SU-DHL-6 (cell line): ENCODE measurements around the gene CLPSL2.

Experiments used
- H2AFZ ChIP-seq: fragments of 200-600 bp; sonication (generic); 2 replicates; pipeline ENCODE4 v1.6.1; 2014; ENCODE audit warnings: low read depth, mild to moderate bottlenecking, moderate library complexity, mixed read lengths, antibody characterized with exemption, low read length; ENCODE audit not compliant: severe bottlenecking
- H3F3A ChIP-seq: fragments of 200-600 bp; shearing (Covaris generic); 2 replicates; pipeline ENCODE4 v1.6.0; 2016; ENCODE audit warnings: antibody characterized with exemption, mild to moderate bottlenecking; ENCODE audit not compliant: insufficient read depth
- H3K27ac ChIP-seq: fragments of 200-600 bp; sonication (generic); 2 replicates; pipeline ENCODE4 v1.5.1; 2016; ENCODE audit warnings: low read depth, mild to moderate bottlenecking, low read length, moderate library complexity, mixed read lengths
- H3K27me3 ChIP-seq: fragments of 200-600 bp; sonication (generic), shearing (Covaris generic); 2 replicates; pipeline ENCODE4 v1.6.0; 2014; ENCODE audit warnings: mild to moderate bottlenecking, low read length
- H3K36me3 ChIP-seq: fragments of 200-600 bp; sonication (generic); 2 replicates; pipeline ENCODE4 v1.6.1; 2014; ENCODE audit warnings: mild to moderate bottlenecking, low read length, mixed read lengths
- H3K4me2 ChIP-seq: fragments of 300-600, 200-600 bp; shearing (Covaris generic), sonication (generic); 2 replicates; pipeline ENCODE4 v1.6.0; 2014; ENCODE audit warnings: low read length, low read depth, mild to moderate bottlenecking; ENCODE audit not compliant: poor library complexity, severe bottlenecking
- H3K4me3 ChIP-seq: fragments of 200-600 bp; sonication (generic); 2 replicates; pipeline ENCODE4 v1.5.1; 2014; ENCODE audit warnings: antibody characterized with exemption, low read length, mild to moderate bottlenecking, mixed read lengths; ENCODE audit not compliant: insufficient read depth, poor library complexity, severe bottlenecking
- H3K79me2 ChIP-seq: fragments of 200-600 bp; sonication (generic); 2 replicates; pipeline ENCODE4 v1.6.1; 2014; ENCODE audit warnings: mild to moderate bottlenecking, low read length, moderate library complexity; ENCODE audit not compliant: insufficient read depth
- H3K9ac ChIP-seq: fragments of 200-600 bp; sonication (generic); 2 replicates; pipeline ENCODE4 v1.7.0; 2014; ENCODE audit warnings: mild to moderate bottlenecking, low read length
- H3K9me2 ChIP-seq: fragments of 200-600 bp; sonication (generic); replicated peaks from 2 replicates; pipeline ENCODE4 v1.6.1; 2014; ENCODE audit warnings: low read length; ENCODE audit not compliant: insufficient read depth
- H3K9me3 ChIP-seq: fragments of 200-600 bp; sonication (generic); 2 replicates; pipeline ENCODE4 v1.6.1; 2014; ENCODE audit warnings: low read length, mixed read lengths; ENCODE audit not compliant: insufficient read depth
- H4K20me1 ChIP-seq: fragments of 200-600 bp; sonication (generic); 2 replicates; pipeline ENCODE4 v1.6.1; 2014; ENCODE audit warnings: low read depth, mild to moderate bottlenecking, antibody characterized with exemption, low read length, moderate library complexity, mixed read lengths
- EZH2phosphoT487 ChIP-seq: fragments of 200-600 bp; sonication (generic), shearing (Covaris generic); conservative IDR thresholded peaks from 2 replicates; pipeline ENCODE4 v1.6.1; 2018; ENCODE audit warnings: mild to moderate bottlenecking, antibody characterized with exemption, low read length, moderate library complexity, mixed read lengths
- TF ChIP-seq, protein P1 (sequence below): fragments of 200-600 bp; sonication (generic); IDR thresholded peaks from one replicate; pipeline ENCODE4 v1.5.1; 2017; ENCODE audit warnings: antibody characterized with exemption, mild to moderate bottlenecking, low read length, moderate library complexity; ENCODE audit not compliant: insufficient read depth, poor library complexity, severe bottlenecking

CLPSL2 gene

DNA sequence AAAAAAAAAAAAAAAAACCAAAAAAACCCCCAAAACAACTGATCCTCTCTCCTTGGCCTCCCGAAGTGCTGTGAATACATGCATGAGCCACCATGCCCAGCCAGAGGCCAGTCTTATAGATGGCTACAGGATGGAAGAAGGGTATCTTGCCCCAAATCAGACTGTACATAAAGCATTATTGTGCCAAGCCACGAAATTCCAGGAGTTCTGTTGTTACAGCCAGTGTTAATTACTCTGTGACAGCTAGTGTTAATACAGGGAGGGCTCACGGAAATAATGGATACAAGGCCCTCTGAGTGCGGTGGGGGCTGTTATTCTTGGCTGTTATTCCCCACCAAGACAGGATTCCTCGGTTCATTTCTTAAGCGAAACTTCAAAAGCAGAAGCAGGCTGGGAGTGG lies 1.4 kb upstream of the CLPSL2 start:
- H3K27me3 ChIP-seq, result no peaks in the 10 kb centered on the region

DNA sequence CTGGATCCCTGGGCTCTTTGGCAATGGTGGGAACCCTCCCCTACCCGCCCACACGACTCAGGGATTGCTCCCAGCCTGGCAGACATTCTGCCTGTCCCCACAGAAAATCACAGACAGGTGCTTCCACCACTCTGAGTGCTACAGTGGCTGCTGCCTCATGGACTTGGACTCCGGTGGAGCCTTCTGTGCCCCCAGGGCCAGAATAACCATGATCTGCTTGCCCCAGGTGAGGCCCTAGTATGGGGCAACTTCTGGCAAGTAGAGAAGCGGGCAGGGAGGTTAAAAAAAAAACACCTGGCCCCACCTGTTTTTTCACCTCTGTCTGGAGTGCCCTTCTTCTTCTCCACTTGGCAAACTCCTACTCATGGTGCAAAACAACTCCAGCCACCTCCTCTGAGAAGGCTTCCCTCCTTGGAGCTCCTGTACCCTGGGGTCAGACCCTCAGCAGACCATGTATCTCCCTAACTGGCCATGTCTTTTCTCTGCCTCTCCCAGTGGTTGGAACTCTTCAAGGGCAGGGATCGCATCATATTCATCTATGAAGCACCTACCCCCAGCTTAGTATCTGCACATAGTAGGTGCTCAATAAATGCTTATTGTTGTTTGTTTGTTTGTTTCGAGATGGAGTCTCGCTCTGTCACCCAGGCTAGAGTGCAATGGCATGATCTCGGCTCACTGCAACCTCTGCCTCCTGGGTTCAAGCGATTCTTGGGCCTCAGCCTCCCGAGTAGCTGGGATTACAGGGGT lies 1.1 kb downstream of the CLPSL2 start:
- H3K4me2 ChIP-seq, result no peak overlapping the region
- H3K36me3 ChIP-seq, result no peaks in the 10 kb centered on the region
- H3K27ac ChIP-seq, result no peak overlapping the region
- no peaks in the 10 kb centered on the region for H4K20me1 ChIP-seq
- no peak overlapping the region for H3K4me3 ChIP-seq
- H3K9ac ChIP-seq, result no peak overlapping the region
- no peaks in the 10 kb centered on the region for H3K9me2 ChIP-seq
- no peaks in the 10 kb centered on the region for H3K79me2 ChIP-seq
- no peak overlapping the region for H2AFZ ChIP-seq
- no peaks in the 10 kb centered on the region for H3K27me3 ChIP-seq
- no peaks in the 10 kb centered on the region for H3F3A ChIP-seq
- TF ChIP-seq EZH2phosphoT487, result no peak
- TF ChIP-seq, protein P1, sequence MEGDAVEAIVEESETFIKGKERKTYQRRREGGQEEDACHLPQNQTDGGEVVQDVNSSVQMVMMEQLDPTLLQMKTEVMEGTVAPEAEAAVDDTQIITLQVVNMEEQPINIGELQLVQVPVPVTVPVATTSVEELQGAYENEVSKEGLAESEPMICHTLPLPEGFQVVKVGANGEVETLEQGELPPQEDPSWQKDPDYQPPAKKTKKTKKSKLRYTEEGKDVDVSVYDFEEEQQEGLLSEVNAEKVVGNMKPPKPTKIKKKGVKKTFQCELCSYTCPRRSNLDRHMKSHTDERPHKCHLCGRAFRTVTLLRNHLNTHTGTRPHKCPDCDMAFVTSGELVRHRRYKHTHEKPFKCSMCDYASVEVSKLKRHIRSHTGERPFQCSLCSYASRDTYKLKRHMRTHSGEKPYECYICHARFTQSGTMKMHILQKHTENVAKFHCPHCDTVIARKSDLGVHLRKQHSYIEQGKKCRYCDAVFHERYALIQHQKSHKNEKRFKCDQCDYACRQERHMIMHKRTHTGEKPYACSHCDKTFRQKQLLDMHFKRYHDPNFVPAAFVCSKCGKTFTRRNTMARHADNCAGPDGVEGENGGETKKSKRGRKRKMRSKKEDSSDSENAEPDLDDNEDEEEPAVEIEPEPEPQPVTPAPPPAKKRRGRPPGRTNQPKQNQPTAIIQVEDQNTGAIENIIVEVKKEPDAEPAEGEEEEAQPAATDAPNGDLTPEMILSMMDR, result no peak
- H3K9me3 ChIP-seq, result no peaks in the 10 kb centered on the region

More for the DNA sequence above, 1.4 kb upstream of the CLPSL2 start:
- Histone ChIP-seq H3K9ac (no peak overlapping the region), H3K36me3 (no peaks in the 10 kb centered on the region), H3K27ac (no peak overlapping the region), H2AFZ (no peak overlapping the region), H3F3A (peaks cover 7% of the 10 kb centered on the region; the same call in 1 of the 2 replicates), H3K4me2 (no peak overlapping the region), H3K9me2 (no peaks in the 10 kb centered on the region), H3K9me3 (no peaks in the 10 kb centered on the region), H3K4me3 (no peak overlapping the region), H3K79me2 (no peaks in the 10 kb centered on the region), H4K20me1 (no peaks in the 10 kb centered on the region)
- TF ChIP-seq EZH2phosphoT487, result no peak
- TF ChIP-seq, protein P1, result no peak

DNA sequence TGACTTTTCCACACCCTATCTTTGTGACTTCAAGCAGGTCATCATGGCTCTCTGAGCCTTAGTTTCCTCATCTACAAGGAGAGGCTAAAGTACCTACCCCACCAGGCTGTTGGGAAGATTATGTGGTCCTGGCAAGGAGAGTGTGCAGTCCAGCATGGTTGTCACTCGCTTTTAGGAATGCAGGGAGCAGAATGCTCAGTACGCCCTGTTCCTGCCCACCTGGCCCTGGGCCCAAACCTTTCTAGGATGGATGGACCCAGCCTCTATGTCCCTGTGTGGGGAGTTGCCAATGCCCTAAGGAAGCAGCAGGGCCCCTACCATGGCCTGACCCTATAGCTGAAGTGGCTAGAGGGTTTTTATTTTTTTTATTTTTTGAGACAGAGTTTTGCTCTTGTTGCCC lies 2.0 kb downstream of the CLPSL2 start:
- Histone ChIP-seq H3K36me3 (no peaks in the 10 kb centered on the region), H3K9me3 (no peaks in the 10 kb centered on the region), H4K20me1 (no peaks in the 10 kb centered on the region), H3K27ac (no peak overlapping the region), H3K79me2 (no peaks in the 10 kb centered on the region), H2AFZ (no peak overlapping the region), H3K4me3 (no peak overlapping the region), H3K9ac (no peak overlapping the region), H3K9me2 (no peaks in the 10 kb centered on the region), H3K27me3 (no peaks in the 10 kb centered on the region), H3K4me2 (no peak overlapping the region), H3F3A (no peaks in the 10 kb centered on the region)
- no peak for TF ChIP-seq EZH2phosphoT487
- TF ChIP-seq, protein P1, result no peak
